HG03520 (cell line): ENCODE data around the gene CARMIL3.

ENCODE experiments used
- ATAC-seq: cut with Tn5 transposase; IDR thresholded peaks from one replicate; pipeline ENCODE4 v1.9.1; 2021; ENCODE audit warnings: mild to moderate bottlenecking, moderate library complexity; ENCODE audit not compliant: unreplicated experiment

Gene CARMIL3

GRCh38 chr14:24062216-24062980 is 10.6 kb downstream of the CARMIL3 start:
- no peak for ATAC-seq

DNA sequence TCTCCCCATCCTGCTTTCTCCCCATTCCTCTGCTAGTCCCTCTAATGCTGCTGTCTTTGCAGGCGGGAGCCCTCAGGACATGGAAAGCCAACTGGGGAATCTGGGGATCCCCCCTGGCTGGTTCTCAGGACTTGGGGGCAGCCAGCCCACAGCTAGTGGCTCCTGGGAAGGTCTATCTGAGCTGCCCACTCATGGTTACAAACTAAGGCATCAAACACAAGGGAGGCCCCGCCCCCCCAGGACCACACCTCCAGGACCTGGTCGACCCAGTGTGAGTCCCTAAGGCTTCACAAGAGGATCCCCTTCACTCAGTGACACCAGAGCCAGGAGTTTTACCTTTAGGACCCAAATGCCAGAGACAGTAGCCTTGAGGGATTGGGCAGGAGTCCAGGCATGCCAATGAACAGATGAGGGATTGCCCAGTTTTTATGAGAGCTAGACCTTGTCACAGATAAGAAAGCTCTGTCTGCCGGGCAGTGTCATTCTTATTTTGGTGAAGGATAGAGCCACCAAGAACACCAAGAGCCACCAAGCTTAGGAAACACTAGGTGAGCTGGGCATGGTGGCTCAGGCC is 11.5 kb downstream of the CARMIL3 start:
- ATAC-seq = no peak

GRCh38 chr14:24064091-24064795 is 12.4 kb downstream of the CARMIL3 start:
- ATAC-seq = no peak

DNA sequence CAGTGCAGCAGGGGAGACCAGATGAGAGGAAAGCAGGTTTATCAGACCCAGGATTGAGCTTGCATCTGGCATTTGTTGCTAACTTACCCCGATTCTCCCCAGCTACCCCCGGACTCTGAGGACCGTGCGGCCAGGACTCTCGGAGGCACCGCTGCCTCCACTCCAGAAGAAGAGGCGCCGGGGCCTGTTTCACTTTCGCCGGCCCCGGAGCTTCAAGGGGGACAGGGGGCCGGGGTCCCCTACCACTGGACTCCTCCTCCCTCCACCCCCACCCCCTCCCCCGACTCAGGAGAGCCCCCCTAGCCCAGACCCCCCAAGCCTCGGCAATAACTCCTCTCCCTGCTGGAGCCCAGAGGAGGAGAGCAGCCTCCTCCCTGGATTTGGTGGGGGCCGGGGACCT is 13.0 kb downstream of the CARMIL3 start:
- ATAC-seq = no peak

DNA sequence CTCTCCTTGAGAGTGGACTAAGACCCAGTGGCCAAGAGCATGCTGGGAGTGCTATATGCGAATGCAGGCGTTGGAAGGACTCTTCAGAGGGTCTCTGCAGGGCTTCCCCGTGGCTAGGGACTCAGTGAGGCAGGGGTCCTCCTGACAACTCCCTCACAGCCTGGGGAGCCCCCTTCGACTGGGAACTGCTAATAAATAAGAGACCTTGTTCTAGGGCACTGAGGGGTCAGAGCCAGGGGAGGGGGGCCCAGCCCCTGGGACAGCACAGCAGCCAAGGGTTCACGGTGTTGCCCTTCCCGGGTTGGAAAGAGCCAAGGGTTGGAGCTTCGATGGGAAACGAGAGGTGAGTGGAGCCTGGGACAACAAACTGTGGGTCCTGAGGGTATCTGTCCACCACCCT is 13.6 kb downstream of the CARMIL3 start:
- ATAC-seq = no peak

DNA sequence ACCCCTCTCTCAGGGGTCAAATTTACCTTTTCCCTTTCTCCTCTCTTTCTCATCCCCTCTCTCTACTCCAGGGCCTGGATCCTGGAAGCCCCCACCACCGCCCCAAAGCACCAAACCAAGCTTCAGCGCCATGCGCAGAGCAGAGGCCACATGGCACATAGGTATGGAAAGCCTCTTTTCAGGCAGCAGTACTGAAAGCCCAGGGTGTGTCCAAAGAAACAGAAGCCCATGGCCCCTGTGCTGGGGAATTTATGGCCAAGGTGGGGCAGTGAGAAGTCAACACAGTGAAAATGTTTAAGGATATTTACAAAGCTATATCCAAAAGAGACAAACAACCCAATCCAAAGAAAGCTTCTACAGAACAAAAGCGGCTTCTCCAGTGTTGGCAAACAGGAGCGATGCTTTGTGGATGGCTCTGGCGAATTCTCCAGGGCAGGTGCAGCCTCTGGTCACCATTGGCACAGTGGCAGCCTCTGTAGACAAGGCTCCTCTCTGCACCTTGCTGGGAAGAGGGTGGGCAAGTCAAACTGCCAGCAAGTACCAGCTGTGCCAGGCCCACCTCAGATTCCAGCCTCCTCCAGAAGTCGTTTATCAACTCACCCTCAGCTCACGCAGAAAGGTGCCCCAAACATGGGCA is 14.8 kb downstream of the CARMIL3 start:
- ATAC-seq = no peak

- no peak for ATAC-seq
These were observed 15.6 kb downstream of the CARMIL3 start for GRCh38 chr14:24067133-24068082.

DNA sequence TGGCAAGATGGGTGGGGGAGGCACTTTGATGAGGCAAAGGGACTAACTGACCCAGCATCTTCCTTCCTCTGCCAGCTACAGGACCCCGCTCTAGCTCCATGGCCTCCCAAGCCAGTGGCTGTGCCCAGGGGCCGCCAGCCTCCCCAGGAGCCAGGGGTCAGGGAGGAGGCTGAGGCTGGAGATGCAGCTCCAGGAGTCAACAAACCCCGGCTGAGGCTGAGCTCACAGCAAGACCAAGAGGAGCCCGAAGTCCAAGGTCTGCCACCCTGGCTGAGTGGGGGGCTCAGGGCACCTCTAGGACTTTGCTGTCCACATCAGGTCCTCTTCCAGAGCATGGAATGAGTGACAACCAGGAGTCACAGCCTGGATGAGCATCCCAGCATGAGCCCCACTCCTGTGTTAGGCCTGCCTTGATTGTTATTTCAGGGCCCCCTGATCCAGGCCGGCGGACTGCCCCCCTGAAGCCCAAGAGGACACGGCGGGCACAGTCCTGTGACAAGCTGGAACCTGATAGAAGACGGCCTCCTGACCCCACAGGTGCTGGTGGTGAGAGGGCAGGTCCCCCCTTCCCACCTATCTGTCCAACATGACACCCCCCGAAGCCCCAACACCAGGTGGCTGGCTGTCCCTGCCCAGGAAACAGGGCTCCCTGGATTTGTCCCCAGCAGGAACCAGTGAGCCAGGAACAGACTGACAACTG is 17.1 kb downstream of the CARMIL3 start:
- no peak for ATAC-seq

DNA sequence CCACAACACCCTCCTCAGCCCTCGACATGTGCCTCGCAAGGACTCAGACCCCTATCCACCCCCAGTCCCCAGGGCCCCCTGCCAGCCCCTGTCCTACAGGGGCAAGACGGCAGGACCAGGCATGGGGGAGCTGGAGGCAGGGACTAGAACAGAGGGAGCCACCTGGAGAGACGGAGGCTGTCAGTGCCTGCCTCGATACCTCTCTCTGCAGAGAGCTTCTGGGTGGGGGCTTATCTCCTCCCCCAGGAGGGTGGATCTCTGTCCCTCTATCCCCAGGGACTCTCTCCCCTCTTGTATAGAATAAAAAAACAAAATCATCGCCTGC is 17.6 kb downstream of the CARMIL3 start:
- ATAC-seq = no peak

- ATAC-seq = no peak
These were observed 18.7 kb downstream of the CARMIL3 start for GRCh38 chr14:24070285-24071143.

GRCh38 chr14:24071144-24071697 is 19.4 kb downstream of the CARMIL3 start, which contains the start of gene CPNE6:
Gene CPNE6, plus strand, starts transcription at chr14:24071562. Its CDS starts 1,375 bp downstream, at chr14:24072937.
- no peak for ATAC-seq

DNA sequence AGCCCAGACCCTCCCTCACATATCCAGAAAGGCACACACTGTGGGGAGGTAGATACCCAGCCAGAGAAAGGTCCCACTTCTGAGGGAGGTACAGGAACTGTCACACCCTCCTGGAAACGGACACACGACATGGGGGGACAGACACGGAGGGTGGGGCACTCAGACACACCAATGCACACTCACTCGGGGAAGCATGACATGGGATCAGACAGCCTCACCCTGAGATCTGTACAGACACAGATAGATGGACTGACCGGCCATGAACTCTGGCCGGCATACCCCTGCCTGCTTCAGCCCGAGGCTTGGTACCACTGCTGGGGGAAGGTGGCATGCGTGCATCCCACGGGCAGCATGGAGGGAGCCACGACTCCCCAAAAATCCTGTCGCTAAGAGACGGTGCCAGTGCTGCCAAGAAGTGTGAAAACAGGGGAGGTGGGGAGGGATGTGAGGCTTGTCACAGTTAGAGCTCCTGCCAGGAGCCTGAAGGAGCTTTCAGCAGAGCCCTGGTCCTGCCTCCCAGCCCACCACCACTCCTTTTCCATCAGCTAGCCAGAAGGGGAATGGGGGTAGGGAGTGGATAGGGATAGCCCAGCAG is 20.1 kb downstream of the CARMIL3 start:
- no peak for ATAC-seq

GRCh38 chr14:24072436-24072835 is 20.6 kb downstream of the CARMIL3 start:
- no peak for ATAC-seq

DNA sequence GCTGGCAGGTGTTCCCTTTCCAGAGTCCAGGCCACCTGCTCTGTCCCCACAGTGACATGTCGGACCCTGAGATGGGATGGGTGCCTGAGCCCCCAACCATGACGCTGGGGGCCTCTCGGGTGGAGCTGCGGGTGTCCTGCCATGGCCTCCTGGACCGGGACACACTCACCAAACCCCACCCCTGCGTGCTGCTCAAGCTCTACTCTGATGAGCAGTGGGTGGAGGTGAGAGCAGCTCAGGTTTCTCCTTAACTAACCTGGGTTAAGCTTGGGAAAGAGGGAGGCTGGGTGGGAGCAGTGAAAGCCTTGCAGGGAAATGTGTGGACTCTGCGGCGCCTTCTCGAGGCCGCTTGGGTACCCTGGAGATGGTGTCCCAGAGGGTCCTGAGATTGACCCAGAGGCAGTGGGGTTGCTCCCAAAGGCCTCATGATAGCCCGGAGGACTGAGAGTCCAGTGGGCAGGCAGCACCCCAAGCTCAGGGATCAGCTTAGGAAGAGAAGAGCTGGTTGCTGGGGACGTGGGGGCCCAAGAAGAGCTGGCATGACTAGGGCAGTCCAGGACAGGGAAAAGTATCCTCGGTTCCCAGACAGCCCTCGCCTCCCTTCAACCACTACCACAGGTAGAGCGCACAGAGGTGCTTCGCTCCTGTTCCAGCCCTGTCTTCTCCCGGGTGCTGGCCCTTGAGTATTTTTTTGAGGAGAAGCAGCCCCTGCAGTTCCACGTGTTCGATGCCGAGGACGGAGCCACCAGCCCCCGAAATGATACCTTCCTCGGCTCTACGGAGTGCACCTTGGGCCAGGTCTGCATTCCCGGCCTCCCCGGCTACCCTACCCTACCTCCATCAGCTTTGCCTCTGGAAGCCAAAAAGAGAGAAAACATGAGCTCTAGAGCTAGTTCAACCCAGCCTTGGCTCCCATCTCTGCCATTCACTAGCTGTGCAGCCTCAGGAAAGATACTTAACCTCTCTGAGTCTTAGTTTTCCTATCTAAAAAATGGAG is 21.4 kb downstream of the CARMIL3 start:
- ATAC-seq = no peak

DNA sequence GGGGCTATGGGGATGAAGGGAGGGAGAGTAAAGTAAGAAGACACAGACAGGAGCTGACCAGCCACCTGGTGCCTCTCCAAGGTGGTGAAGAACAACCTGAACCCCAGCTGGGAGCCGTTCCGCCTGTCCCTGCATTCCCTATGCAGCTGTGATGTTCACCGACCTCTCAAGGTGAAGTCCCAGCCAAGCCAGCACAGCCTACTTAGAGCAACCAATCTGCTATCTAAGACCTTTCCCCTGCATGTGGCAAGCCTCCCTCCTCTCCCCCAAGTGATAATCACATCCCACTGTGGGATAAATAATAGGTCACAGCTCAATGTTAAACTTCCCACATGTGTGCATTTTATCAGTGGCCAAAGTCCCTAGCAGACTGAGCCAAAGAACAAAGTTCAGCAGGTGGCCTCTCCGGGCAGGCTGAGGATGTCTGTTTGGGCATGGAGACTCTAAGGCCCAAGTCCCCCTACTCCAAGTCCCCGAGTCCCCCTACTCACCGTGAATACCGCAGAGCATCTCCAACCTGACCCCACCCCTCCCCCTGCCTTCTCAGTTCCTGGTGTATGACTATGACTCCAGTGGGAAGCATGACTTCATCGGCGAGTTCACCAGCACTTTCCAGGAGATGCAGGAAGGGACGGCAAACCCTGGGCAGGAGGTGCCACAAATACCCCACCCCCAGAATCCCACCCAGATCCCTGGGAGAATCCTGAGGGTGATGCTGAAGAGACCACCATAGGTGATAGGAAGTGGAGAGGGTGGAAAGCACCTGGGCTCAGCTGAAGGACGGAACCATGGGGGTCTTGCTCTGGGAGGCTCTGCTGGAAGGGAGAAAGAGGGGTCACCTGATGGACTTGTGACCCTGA is 23.0 kb downstream of the CARMIL3 start:
- no peak for ATAC-seq
